HG02938 (cell line): Measurements from ENCODE around the gene NEDD9.

Experiments
- ATAC-seq: cut with Tn5 transposase; IDR thresholded peaks from one replicate; pipeline ENCODE4 v1.9.1; 2021; ENCODE audit warnings: mild to moderate bottlenecking, moderate library complexity; ENCODE audit not compliant: unreplicated experiment

NEDD9 gene

GRCh38 chr6:11203306-11204004 lies 29.0 kb downstream of the NEDD9 start:
- no peak for ATAC-seq

GRCh38 chr6:11202513-11203305 lies 29.8 kb downstream of the NEDD9 start:
- ATAC-seq, result no peak

- no peak for ATAC-seq
Observed at GRCh38 chr6:11201772-11202512, 30.5 kb downstream of the NEDD9 start.

- ATAC-seq, result no peak
Observed at GRCh38 chr6:11201015-11201414, 31.5 kb downstream of the NEDD9 start.

- no peak for ATAC-seq
Observed at GRCh38 chr6:11200356-11200755, 32.1 kb downstream of the NEDD9 start.

- no peak for ATAC-seq
Observed at GRCh38 chr6:11198663-11199603, 33.5 kb downstream of the NEDD9 start.

- no peak for ATAC-seq
Observed at GRCh38 chr6:11197850-11198249, 34.6 kb downstream of the NEDD9 start.

GRCh38 chr6:11197175-11197536 lies 35.3 kb downstream of the NEDD9 start:
- ATAC-seq, result no peak

GRCh38 chr6:11196511-11197174 lies 35.8 kb downstream of the NEDD9 start:
- no peak for ATAC-seq

GRCh38 chr6:11194356-11195218 lies 37.9 kb downstream of the NEDD9 start:
- no peak for ATAC-seq

GRCh38 chr6:11193434-11193833 lies 39.0 kb downstream of the NEDD9 start:
- ATAC-seq, result no peak

GRCh38 chr6:11192167-11192566 lies 40.3 kb downstream of the NEDD9 start:
- ATAC-seq, result no peak

GRCh38 chr6:11190625-11191245 lies 41.7 kb downstream of the NEDD9 start:
- ATAC-seq, result no peak

- ATAC-seq, result no peak
Observed at GRCh38 chr6:11189865-11190624, 42.4 kb downstream of the NEDD9 start.

GRCh38 chr6:11188161-11188915 lies 44.1 kb downstream of the NEDD9 start:
- no peak for ATAC-seq

- no peak for ATAC-seq
Observed at GRCh38 chr6:11187301-11187700, 45.2 kb downstream of the NEDD9 start.

GRCh38 chr6:11185204-11185842 lies 47.1 kb downstream of the NEDD9 start:
- no peak for ATAC-seq
